Measurements from ENCODE around the gene SMURF1.

Gene SMURF1

DNA sequence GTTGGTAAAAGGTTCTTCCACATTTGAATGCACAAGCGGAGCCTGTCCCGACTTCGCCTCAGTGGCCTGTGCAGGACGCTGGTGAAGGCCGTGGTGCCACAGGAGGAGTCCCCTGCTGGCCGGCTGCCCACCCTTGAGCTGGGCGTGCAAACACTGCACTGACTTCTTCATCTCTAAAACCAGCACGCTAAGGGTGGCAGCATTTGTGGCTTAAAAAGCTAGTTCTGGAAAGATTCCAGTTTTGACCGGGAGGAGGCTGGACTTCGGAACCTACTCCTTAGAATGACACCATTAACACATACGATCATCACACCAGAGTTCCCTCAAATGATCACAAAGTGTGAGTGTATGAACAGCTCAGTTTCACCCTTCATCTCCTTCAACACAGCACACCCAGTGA is 102.4 kb downstream of the SMURF1 start:
- TF ChIP-seq CTCF (IDR thresholded peaks at IDR 0.05; ENCODE audit: low read depth, low read length, missing control alignments): peak; percentile 7
- in situ Hi-C loops (cut with HindIII; ENCODE audit: low pct_ligation_motif_present, low sequenced_read_pairs): no loop called here
- H3K4me3 ChIP-seq (ENCODE audit: low read depth, low read length): no peak overlapping the region
- H3K27me3 ChIP-seq (replicated peaks): no peaks in the 10 kb centered on the region
- peaks cover 52% of the 10 kb centered on the region for H3K36me3 ChIP-seq (replicated peaks)
- DNase-seq: no peak
- H3K27ac ChIP-seq: peak overlapping the region; percentile 67

DNA sequence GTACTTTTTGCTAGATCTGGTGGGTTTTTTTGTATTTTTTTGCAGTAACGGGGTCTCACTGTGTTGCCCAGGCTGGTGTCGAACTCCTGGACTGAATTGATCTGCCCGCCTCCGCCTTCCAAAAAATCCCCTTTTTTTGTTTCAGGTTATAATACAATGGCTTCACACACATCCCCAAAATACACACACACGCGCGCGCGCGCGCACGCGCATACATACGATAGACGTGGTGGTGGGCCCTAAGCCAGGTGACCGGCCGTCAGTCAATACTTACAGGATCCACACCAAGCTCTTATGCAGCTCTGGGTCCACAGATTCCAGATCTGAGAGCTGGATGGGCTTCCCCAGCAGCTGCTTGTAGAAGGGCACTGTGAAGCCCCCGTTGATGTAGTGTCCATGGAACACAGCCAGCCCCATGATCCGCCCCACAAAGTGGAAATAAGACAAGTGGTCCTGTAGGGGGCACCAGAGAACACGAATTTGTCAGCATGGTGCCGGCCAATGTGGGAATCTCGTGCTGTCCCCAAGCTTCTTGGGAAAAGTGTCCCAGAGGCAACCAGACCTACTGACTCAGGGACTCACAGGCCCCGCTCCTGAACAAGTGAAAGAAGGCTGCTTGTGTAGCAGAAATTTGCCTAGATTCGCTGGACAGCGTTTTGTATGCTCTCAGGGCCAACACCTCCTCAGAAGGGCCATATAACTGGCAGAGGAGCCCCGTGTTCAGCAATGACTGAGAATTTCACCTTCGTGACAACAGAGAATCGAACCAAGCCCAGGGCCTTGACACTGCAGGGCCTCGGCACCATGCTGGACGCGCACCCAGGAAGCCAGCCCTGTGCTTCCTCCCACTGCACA is 103.6 kb downstream of the SMURF1 start:
- H3K36me3 ChIP-seq (replicated peaks): peaks cover 56% of the 10 kb centered on the region
- peak; percentile 84 for DNase-seq
- TF ChIP-seq CTCF (IDR thresholded peaks at IDR 0.05; ENCODE audit: low read depth, low read length, missing control alignments): peak; percentile 80
- H3K27me3 ChIP-seq (replicated peaks): no peaks in the 10 kb centered on the region
- H3K4me3 ChIP-seq (ENCODE audit: low read depth, low read length): no peak overlapping the region
- in situ Hi-C loops (cut with HindIII; ENCODE audit: low pct_ligation_motif_present, low sequenced_read_pairs): no loop called here
- peak overlapping the region; percentile 67 for H3K27ac ChIP-seq

GRCh38 chr7:99039384-99039891 is 104.5 kb downstream of the SMURF1 start:
- no peak for DNase-seq
- Histone ChIP-seq H3K27ac (no peak overlapping the region), H3K27me3 (replicated peaks) (no peaks in the 10 kb centered on the region), H3K4me3 (ENCODE audit: low read depth, low read length) (no peak overlapping the region), H3K36me3 (replicated peaks) (peaks cover 62% of the 10 kb centered on the region)
- in situ Hi-C loops (cut with HindIII; ENCODE audit: low pct_ligation_motif_present, low sequenced_read_pairs): no loop called here
- TF ChIP-seq CTCF (IDR thresholded peaks at IDR 0.05; ENCODE audit: low read depth, low read length, missing control alignments): no peak

DNA sequence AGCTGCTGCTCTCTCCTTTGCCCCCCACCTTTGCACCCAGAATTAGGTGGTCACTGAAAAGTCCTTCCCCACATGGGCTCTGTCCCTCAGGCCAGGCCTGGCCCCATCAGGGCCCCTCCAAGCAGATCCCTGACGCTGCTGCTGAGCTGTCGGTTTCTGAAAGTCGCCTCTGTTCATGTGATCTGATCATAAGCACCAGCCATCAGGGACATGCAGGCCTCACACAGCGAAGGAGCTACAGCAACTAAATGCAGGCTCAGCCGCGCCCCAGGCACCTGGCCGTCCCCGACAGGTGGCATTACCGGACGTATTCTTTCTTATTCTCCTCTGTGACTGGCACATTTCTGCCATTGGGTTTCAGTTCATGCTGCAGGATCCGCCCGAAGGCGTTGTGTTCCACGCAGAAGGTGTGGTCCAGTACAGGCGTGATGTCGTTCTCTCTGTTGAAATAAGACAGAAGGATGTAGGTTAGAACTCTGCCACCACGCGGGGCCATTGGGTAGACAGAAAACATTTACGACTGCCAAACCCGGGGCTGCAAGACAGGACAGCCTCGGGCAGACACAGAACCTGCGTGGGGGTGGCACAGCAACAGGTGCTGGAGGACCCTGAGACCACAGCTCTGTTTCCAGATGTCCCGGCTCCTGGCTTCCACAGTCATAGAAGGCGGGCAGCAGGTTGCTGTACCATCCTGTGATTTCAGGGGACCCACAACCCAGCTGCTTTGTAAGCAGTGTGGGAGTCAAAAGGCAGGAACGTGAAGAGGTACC is 105.6 kb downstream of the SMURF1 start:
- H3K4me3 ChIP-seq (ENCODE audit: low read depth, low read length): no peak overlapping the region
- no peaks in the 10 kb centered on the region for H3K27me3 ChIP-seq (replicated peaks)
- in situ Hi-C loops (cut with HindIII; ENCODE audit: low pct_ligation_motif_present, low sequenced_read_pairs): no loop called here
- peaks cover 71% of the 10 kb centered on the region for H3K36me3 ChIP-seq (replicated peaks)
- no peak overlapping the region for H3K27ac ChIP-seq
- TF ChIP-seq CTCF (IDR thresholded peaks at IDR 0.05; ENCODE audit: low read depth, low read length, missing control alignments): no peak
- no peak for DNase-seq

DNA sequence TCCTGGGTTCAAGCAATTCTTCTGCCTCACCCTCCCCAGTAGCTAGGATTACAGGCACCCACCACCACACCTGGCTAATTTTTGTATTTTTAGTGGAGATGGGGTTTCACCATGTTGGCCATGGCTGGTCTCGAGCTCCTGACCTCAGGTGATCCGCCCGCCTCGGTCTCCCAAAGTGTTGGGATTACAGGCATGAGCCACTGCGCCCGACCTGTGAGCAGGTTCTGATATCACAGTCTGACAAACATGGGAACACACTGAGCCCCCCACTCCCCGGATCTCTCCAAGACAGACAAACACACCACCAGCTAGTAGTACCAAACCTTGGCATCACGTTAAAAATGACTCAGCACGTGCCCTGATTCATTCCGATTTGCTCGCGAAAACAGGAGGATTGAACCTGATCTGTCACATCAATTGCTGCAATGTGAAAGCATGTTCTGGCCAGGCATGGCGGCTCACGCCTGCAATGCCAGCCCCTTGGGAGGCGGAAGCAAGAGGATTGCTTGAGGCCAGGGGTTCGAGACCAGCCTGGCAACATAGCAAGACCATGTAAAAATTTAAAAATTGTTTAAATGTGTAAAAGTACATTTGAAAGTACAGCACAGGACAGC is 106.5 kb downstream of the SMURF1 start:
- DNase-seq: no peak
- Histone ChIP-seq H3K27ac (no peak overlapping the region), H3K27me3 (replicated peaks) (no peaks in the 10 kb centered on the region), H3K36me3 (replicated peaks) (peaks cover 76% of the 10 kb centered on the region), H3K4me3 (ENCODE audit: low read depth, low read length) (no peak overlapping the region)
- in situ Hi-C loops (cut with HindIII; ENCODE audit: low pct_ligation_motif_present, low sequenced_read_pairs): no loop called here
- no peak for TF ChIP-seq CTCF (IDR thresholded peaks at IDR 0.05; ENCODE audit: low read depth, low read length, missing control alignments)

Measured in brain microvascular endothelial cell (primary cell).